Anterior cingulate cortex (tissue), 58 donors: Measurements from ENCODE around the gene ITGB5.
"Not testable (repeated sequence)": the region's sequence is repeated elsewhere in the genome, so short reads cannot be mapped to it uniquely, and the experiment has no call there.

Experiments used
- DNase-seq, 58 donors: peaks; one replicate each; lab custom pipeline; 2025; lab: John Stamatoyannopoulos, UW

Gene ITGB5

DNA sequence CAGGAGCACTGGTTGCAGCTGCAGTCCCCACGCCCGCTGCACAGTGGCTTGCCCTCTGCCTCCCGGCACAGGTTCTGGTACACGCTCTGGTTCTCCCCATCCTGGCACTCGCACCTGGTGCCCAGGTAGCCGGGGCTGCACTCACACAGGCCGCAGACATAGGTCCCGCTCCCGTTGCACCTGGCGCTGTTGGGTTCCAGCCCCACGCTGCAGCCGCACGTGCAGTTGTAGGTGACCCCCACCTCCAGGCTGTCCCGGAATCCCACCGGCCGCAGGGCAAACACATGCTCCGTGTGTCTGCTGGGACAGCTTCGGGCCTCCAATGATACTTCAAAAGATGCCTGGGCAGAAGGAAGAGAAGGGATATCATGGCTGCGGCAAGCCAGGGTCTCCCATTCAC is 90.7 kb downstream of the ITGB5 start:
- no peak for DNase-seq

DNA sequence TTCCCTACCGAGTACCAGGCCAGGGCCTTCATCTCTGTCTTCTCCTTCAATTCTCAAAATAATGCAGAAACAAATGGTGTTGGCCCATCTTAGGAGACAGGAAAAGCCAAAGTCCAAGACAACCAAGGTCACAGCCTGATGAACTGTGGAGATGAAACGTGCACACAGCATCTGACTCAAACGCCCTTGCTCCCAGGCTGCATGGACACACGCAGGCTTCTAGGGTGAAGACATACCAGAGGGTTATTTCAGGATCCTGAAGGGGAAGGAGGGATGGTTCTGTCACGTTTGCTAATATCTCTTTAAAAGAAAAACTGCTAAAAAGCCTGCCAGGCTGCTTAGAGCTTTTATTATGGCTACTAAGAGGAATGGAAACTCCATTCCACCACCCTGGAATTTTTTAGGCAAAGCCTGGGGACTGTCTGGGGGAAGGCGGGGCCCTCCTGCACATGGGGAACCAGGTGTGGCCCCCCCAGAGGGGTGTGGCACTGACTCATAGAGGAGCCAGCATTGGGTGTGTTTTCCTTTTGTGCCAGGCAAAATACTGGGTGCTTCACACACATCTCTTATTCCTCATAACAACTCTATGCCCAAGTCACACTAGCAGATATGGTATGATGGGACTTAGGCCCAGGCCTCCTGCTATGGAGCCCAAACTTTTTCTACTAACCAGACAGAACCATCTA is 94.0 kb downstream of the ITGB5 start:
- no peak for DNase-seq

DNA sequence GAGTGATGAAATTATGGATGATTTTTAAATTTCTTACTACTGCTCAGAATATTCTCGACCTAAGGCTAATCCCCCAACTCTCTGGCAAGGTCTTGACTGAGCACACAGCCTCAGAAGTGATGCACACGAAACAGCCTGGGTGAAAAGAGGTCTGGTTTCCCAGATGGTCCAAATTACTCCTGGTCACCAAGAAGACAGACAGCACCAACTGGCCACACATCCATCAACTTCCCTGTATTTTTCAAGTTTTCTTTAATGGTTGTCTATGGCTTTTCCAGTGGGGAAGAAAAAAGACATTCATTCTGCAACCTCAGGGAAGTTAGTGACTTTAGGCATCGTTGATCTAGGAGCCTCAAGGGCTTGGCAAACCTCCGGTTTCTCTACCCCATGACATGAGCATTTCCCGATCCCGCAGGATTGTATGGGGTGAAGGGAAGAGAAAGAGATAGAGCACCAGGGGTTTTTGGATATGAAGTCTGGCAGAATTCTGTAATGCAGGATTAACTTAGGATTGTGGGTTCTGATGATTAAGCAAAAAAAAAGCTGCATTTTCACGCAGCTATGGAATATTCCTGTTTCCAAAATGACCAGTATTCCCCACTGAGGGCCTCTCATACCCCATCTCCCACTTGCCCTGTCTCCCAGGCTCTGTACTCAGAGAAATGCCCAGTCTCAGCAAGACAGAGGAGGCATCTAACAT is 94.7 kb downstream of the ITGB5 start:
- DNase-seq = no peak

DNA sequence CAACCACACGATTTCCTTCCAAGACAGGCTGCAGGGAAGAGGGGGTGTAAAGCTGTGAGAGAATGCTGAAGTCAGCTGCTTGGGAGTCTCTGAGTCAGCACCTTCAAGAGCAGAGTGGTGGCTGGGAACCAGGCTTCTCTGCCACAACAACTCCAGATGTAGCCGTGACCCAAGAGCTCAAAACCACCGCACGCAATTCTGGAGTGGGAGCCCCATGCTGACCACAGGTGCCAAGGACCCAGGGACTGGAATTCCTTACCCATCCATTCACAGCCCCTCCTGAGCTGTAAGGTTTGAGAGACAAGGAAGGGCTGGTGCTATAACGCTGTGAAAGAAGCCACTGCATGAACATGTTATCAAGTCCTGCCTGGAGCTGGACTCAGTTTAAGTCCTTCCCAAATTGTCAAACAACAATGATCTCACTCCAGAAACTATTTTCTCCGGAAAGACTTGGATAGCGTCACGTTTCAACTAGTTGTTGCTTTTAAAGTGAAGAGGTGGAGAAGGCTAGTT is 95.5 kb downstream of the ITGB5 start:
- DNase-seq = peak in 6 of 58 donors; percentile 8 to 46 (median 25)

DNA sequence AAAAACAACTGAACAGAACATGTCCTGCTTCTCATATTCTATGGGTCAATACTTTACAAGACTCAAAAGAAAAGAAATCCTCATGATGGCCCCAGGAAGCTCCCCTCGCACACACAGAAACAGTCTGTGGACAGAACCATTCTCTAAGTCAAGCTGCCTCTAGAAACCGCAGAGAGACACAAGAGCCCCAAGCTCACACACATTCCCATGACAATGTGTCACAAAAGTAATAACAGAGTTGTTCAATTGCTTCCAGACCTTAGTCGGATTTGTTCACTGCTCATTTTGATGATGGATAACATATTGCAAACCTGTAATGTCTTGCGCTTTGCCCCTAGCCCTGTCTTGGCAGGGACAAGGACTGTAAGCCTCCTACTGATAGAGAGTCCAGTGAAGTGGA is 96.0 kb downstream of the ITGB5 start:
- no peak for DNase-seq

DNA sequence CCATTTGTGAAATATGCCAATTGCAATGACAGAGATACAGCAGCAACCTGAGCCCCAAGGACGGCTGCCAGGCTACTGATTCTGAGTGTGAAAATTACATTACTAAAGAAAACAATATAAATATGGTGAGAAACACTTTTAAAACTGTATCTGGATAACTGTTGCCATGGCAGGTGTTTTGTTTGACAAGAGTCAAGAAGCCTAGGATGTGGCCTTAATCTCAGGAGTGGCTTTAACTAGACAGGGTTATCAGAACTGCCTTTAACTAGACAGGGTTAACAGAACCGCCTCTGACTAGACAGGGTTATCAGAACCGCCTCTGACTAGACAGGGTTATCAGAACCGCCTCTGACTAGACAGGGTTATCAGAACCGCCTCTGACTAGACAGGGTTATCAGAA is 98.1 kb downstream of the ITGB5 start:
- DNase-seq = not testable (repeated sequence)

DNA sequence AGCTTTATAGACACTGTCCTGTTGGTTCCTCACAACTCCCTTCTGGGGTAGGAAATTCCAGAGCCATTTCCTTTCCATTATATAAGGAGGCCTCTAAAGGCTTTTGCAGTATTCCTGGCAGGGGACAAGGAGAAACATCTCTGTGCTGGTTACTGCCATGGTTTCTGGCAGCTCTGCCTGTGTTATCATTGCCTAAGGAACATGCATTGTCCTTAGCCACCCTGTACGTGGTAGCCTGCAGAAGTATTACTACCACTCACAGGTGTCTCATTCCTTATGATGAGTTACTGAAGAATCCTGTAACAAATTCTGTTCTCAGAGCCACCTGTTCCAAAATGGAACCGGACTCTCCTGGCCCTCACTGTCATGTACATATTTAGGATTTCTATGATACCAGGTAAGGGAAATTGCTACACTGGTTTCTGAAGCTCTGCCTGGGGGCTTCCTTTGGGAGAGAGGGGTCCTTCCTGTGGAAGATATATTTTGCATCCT is 98.9 kb downstream of the ITGB5 start:
- no peak for DNase-seq

DNA sequence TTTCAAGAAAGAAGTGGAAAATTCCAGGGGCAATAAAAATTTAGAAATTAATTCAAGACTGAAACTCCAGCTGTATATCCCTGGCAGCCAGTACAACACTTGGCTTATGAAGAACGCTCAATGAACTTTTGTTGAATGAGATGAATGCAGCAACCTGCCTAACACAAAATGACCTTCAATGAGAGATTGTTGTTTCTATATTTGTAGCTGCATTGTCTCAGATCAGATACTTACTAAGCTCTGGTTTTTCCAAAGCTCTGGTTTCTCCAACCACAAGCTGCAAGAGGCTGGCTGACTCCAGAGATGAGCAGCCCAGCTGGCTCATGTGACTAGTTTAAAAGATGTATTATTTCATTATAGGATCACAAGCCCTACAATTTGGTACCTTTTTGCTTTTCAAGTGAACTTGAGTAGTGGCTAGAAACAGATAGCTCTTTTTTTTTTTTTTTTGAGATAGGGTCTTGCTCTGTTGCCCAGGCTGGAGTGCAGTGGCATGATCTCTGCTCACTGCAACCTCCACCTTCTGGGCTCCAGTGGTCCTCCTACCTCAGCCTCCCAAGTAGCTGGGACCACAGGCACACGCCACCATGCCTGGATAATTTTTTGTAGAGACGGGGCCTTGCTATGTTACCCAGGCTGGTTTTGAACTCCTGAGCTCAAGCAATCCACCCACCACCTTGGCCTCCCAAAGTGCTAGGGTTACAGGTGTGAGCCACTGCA is 99.5 kb downstream of the ITGB5 start:
- peak in 2 of 58 donors; percentile 30 to 61 for DNase-seq

DNA sequence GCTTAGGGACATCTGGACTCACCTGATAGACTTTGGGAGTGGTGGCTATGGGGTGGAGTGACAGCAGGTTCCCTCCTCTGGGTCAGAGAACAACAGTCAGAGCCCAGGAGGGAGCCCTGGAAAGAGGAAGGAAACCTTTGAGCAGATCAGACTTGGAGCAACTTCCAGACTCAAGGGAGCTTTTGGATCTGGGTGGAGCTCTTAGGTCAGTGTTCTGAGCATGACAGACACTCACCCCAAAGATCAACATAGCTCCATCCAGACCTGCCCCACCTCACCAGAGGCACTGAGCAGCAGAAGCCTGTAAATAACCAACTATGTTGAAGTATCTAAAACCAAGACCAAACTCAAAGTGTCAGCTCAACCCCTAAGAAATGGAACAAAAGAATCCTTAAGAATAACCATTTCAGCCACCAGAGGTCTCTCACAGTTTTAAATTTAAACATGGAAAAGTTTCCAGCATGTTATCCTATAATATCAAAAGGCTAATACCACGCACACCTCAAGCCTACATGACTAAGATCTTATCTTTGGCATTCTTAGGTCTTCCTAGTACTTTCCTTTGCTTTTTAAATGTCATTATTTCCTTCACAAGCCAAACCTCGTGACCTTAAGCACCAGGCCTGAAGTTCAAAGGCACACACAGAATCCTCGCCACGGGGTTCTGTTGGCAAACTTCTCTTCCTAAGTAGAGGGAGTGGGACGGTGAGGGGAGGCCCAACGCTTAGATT is 100.5 kb downstream of the ITGB5 start:
- peak in 1 of 58 donors; percentile 33 for DNase-seq

DNA sequence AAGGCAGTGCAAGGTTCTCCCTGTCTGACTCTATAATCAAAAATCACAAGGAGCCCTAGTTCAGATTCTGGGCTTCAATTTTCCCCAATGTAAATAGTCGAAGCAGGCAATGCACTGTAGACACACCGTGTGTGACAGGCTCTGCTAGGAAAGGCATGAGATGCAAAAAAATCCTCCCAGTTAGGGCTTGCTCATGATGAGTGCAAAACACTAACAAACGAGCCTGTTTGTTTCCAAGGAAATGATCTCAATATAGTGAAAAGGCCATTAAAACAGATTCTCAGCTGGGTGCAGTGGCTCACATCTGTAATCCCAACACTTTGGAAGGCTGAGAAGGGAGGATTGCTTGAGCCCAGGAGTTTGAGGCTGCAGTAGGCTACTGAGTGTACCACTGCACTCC is 101.2 kb downstream of the ITGB5 start:
- no peak for DNase-seq

DNA sequence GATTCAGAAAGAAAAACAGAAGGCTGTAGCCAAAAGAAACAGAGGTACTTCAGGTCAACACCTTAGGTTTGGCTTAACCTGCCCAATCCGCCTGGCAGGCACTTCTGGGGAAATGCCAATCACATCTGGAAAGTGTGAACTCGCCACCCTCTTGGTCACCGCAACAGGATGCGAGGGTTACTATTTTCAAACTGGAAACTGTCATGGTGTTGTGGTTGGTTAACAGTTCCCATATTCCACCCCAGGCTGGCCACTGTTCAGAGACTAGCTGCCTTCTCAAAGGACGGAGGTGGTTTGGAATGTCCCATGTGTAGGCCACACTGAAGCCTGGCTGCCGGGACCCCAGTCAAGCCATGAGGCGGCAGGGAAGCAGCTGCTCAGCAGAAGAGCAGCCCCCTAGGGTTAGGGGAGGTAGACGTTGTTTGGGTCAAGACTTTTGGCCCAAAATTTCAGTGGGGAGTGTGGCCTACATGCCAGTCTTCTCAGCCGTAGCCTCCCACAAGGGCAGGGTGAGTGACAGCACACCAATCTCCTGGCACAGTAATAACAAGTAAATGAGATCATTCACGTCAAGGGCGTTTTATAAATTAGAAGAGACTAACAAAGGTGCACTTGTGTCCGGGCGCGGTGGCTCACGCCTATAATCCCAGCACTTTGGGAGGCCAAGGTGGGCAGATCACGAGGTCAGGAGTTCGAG is 102.3 kb downstream of the ITGB5 start:
- DNase-seq = peak in 3 of 58 donors; percentile 27 to 33 (median 28)

DNA sequence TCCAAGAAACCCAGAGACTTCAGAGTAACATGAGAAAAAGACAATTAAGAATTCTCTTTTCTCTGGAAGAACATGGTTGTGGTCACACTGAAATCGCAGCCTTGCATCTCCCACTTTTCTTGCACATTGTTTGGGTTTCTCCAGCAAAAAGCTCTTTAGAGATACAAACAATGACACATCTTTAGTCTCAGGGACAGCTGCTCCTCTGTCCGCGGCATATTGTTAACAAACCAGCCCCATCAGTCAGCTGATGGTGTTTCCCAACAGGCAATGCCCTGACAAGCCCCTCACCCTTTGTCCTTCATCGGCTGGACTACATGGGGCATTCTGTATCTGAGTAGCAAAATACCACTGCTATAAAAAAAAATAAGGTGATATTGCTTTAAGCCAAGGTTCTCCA is 103.5 kb downstream of the ITGB5 start:
- no peak for DNase-seq

DNA sequence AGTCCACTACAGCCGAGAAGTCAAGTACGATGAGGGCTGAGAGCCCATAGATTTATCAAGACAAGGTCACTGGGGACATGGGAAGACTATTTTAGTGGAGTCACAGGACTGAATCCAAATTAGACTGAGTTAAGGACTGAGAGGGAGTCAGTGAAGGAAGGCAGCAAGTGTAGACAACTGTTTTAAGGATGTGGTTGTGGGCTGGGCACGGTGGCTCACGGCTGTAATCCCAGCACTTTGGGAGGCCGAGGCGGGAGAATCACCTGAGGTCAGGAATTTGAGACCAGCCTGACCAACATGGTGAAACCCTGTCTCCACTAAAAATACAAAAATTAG is 104.8 kb downstream of the ITGB5 start:
- DNase-seq = not testable (repeated sequence)

DNA sequence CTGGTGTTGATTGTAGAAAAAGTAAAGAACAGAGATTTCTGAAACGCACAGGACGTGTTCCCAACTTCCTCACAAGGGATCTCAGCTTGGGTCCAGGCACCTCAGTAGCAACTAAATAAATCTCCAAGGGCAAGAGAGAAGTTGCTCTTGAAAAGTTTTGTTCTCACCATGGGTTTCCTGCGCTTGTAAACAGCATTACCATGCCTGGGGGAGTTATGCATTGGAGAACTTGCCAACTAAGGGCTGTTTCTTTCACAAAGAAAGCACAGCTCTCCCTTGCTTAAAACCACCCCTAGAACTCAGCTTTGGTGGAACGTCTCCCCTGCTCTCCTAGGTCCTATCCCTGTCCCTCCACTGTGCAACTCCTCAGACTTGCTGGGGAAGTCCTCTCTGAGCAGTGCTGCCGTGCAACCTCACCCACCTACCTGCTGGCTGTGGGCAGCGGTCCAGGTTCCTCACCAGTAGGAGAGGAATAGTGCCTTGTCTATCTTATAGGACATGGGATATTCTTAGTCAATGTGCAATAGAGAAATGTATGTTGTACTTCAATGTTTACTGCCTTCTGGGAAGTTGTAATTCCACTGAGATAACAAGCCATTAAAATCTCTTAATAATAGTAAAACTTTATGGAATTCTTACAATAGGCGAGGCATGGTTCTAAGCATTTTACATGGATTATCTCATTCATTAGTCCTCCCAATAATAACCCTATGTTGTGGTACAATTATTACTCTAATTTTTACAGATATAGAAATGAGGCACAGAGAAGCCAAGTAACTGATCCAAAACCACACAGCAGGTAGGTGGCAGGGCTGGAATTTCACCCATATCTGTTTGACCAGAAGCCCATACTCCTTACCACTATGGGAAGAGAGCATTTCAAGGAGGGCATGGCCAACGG is 105.4 kb downstream of the ITGB5 start:
- no peak for DNase-seq

DNA sequence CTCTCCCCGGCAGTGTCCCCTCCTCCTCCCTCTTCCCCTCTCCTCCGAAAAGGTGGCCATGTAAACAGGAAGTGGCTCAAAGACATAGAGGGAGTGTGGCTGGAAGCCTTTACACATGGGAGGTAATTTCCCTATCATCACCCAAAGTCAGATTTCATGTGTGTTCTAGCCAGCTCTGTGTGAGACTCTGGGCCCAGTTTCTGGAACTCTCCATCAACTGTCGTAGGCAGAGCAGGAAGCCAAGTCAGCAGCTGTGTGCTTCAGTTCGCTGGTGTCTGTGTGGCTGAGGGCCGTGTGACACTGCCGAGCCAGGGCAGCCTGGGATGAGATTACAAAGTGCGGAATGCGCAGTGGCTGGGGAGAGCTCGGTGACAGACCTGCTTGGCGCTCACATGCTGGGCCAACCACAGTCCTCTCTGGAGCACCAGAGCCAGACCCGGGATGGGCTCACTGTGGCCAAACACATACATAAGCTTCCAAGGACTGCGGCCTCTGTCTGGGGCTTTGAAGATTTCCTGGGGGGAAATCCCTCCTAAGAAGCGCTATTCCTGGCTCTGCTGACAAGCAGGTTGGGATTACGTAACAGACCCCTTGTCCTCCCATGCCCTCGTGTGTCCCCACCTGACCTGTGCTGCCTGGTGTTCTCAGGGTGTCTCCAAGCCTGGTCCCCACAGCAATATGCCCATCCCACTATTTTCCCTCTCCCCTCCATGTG is 106.2 kb downstream of the ITGB5 start:
- peak in 47 of 58 donors; percentile 21 to 82 (median 55) for DNase-seq

DNA sequence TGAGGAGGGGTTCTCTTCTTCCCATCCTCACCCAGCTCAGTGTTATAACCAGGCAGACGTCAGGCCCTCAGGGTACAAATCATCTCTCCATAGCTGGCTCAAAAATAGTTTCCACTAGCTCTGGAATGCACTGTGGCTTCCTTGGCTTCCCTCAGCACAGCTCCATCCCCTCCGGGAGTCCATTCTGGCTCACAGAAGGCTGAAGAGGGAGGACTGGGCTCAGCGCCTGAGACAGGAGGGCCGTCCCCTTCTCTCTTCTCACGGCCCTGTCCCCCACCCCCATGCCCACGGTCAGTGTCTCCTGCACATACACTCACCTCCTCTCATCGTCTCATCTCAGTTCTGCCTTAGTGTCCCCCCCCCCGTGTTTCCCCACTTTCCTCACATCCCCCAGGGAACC is 106.8 kb downstream of the ITGB5 start:
- DNase-seq = peak in 15 of 58 donors; percentile 17 to 60 (median 41)

DNA sequence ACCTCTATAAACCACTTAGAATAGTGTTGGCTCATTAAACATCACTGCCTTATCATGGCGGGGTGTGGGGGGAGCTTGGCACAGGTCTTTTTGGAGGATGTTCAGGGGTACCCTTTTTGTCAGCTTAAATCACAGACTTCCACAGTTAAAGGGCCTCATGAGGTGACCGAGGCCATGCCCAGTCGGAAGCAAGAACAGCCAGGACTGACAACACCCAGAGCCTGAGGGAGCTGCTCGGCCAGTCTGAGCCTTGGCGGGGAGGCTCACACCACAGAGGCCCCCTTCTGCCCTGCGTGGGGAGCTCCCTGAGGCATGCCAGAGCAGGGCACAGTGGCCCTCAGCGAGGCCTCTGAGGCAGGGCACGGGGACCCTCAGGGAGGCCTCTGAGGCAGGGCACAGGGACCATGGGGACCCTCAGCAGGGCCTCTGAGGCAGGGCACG is 107.4 kb downstream of the ITGB5 start:
- DNase-seq = no peak

DNA sequence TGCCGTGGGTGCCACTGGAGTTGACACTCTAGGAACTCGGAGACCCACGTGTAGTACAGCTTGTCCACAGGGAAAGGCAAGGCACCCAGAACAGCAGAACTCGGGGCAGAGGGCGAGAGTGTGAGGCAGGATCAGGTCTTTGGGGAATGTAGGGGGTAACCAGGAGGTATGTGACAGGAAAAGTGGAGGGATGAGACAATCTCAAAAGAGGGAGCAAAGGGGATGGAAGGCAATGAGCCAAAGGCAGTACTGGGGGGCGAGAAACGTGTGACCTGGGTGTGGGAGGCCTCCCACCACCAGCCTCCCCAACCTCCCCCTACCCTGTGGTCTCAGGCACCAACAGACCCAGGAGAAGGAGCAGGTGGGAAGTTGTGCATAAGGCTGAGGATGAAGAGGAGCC is 108.0 kb downstream of the ITGB5 start:
- no peak for DNase-seq
